IgD-negative memory B cell (primary cell): ENCODE measurements around the gene HORMAD2. TPM values are rescaled to one million over a fixed set of nuclear protein-coding genes. Genes with fewer than 3 reads are reported as not detected.

Source experiments
- H3K27ac Mint-ChIP-seq, 3 donors: one replicate each; pipeline ENCODE4 v1.8.0; 2020 to 2022; ENCODE audit warnings: mild to moderate bottlenecking in 3 of 3, mixed read lengths in 3 of 3, moderate library complexity in 1 of 3
- H3K27me3 Mint-ChIP-seq: one replicate; pipeline ENCODE4 v1.8.0; 2021; ENCODE audit warnings: mixed read lengths
- H3K36me3 Mint-ChIP-seq: one replicate; pipeline ENCODE4 v1.8.0; 2020; ENCODE audit warnings: mild to moderate bottlenecking, mixed read lengths
- H3K4me1 Mint-ChIP-seq, 3 donors: one replicate each; pipeline ENCODE4 v1.8.0; 2020 to 2022; ENCODE audit warnings: mixed read lengths in 3 of 3, mild to moderate bottlenecking in 1 of 3
- H3K4me3 Mint-ChIP-seq, 4 donors: one replicate each; pipeline ENCODE4 v1.8.0; 2020 to 2022; ENCODE audit warnings: mild to moderate bottlenecking in 4 of 4, mixed read lengths in 4 of 4, moderate library complexity in 3 of 4
- H3K9me3 Mint-ChIP-seq, 3 donors: one replicate each; pipeline ENCODE4 v1.8.0; 2020 to 2021; ENCODE audit warnings: mixed read lengths in 3 of 3, mild to moderate bottlenecking in 1 of 3
- polyA plus RNA-seq: library from polyadenylated mRNA; unstranded; fragments of 300-500 nt; fragmentation: Illumina TruSeq; gene quantifications from one replicate; pipeline ENCODE4 v1.2.3, GENCODE V29; 2021

HORMAD2 gene
- polyA plus RNA-seq, 1 donor from 2014 or later = not detected

GRCh38 chr22:30113494-30113893 is 33.2 kb downstream of the HORMAD2 start:
- H3K4me1 Mint-ChIP-seq = no peaks in the 10 kb centered on the region

GRCh38 chr22:30114361-30114760 is 34.1 kb downstream of the HORMAD2 start:
- no peak overlapping the region for H3K27ac Mint-ChIP-seq
- H3K36me3 Mint-ChIP-seq = no peaks in the 10 kb centered on the region
- H3K4me3 Mint-ChIP-seq = no peak overlapping the region
- H3K27me3 Mint-ChIP-seq = no peaks in the 10 kb centered on the region
- H3K9me3 Mint-ChIP-seq = no peaks in the 10 kb centered on the region
- no peaks in the 10 kb centered on the region for H3K4me1 Mint-ChIP-seq

More at GRCh38 chr22:30113494-30113893, 33.2 kb downstream of the HORMAD2 start:
- Mint-ChIP-seq H3K4me3 (no peak overlapping the region), H3K27ac (no peak overlapping the region), H3K36me3 (no peaks in the 10 kb centered on the region), H3K27me3 (peaks cover 1% of the 10 kb centered on the region), H3K9me3 (no peaks in the 10 kb centered on the region)

GRCh38 chr22:30115705-30116104 is 35.4 kb downstream of the HORMAD2 start:
- Mint-ChIP-seq H3K36me3 (no peaks in the 10 kb centered on the region), H3K9me3 (no peaks in the 10 kb centered on the region), H3K4me1 (no peaks in the 10 kb centered on the region), H3K27ac (no peak overlapping the region), H3K27me3 (peaks cover 1% of the 10 kb centered on the region), H3K4me3 (no peak overlapping the region)

GRCh38 chr22:30116362-30117117 is 36.3 kb downstream of the HORMAD2 start:
- peaks cover 3% of the 10 kb centered on the region for H3K27me3 Mint-ChIP-seq
- H3K4me3 Mint-ChIP-seq = no peak overlapping the region
- H3K36me3 Mint-ChIP-seq = no peaks in the 10 kb centered on the region
- H3K4me1 Mint-ChIP-seq = no peaks in the 10 kb centered on the region
- no peaks in the 10 kb centered on the region for H3K9me3 Mint-ChIP-seq
- no peak overlapping the region for H3K27ac Mint-ChIP-seq

- no peaks in the 10 kb centered on the region for H3K36me3 Mint-ChIP-seq
- no peak overlapping the region for H3K27ac Mint-ChIP-seq
- no peaks in the 10 kb centered on the region for H3K4me1 Mint-ChIP-seq
- no peaks in the 10 kb centered on the region for H3K9me3 Mint-ChIP-seq
- peaks cover 3% of the 10 kb centered on the region for H3K27me3 Mint-ChIP-seq
- H3K4me3 Mint-ChIP-seq = no peak overlapping the region
These were observed 37.0 kb downstream of the HORMAD2 start for GRCh38 chr22:30117256-30117655.

GRCh38 chr22:30118291-30118690 is 38.0 kb downstream of the HORMAD2 start:
- no peak overlapping the region for H3K27ac Mint-ChIP-seq
- H3K9me3 Mint-ChIP-seq = no peaks in the 10 kb centered on the region
- H3K4me3 Mint-ChIP-seq = no peak overlapping the region
- no peaks in the 10 kb centered on the region for H3K4me1 Mint-ChIP-seq
- peaks cover 3% of the 10 kb centered on the region for H3K27me3 Mint-ChIP-seq
- no peaks in the 10 kb centered on the region for H3K36me3 Mint-ChIP-seq

- H3K4me1 Mint-ChIP-seq = no peaks in the 10 kb centered on the region
- peaks cover 0 to 4% (median 2%) of the 10 kb centered on the region in 3 donors for H3K9me3 Mint-ChIP-seq
- no peaks in the 10 kb centered on the region for H3K36me3 Mint-ChIP-seq
- no peak overlapping the region for H3K4me3 Mint-ChIP-seq
- H3K27ac Mint-ChIP-seq = no peak overlapping the region
- peaks cover 5% of the 10 kb centered on the region for H3K27me3 Mint-ChIP-seq
These were observed 41.7 kb downstream of the HORMAD2 start for GRCh38 chr22:30121960-30122359.

GRCh38 chr22:30123463-30123862 is 43.2 kb downstream of the HORMAD2 start:
- Mint-ChIP-seq H3K27ac (no peak overlapping the region), H3K4me1 (no peaks in the 10 kb centered on the region), H3K36me3 (no peaks in the 10 kb centered on the region), H3K9me3 (peaks cover 0 to 4% (median 2%) of the 10 kb centered on the region in 3 donors), H3K4me3 (no peak overlapping the region), H3K27me3 (peaks cover 8% of the 10 kb centered on the region)

GRCh38 chr22:30127749-30128166 is 47.5 kb downstream of the HORMAD2 start:
- Mint-ChIP-seq H3K27ac (peak overlapping the region in 1 of 3 donors; percentile 36), H3K36me3 (no peaks in the 10 kb centered on the region), H3K27me3 (peaks cover 6% of the 10 kb centered on the region), H3K4me3 (no peak overlapping the region), H3K9me3 (peaks cover 0 to 4% (median 2%) of the 10 kb centered on the region in 3 donors), H3K4me1 (no peaks in the 10 kb centered on the region)

GRCh38 chr22:30128511-30128910 is 48.2 kb downstream of the HORMAD2 start:
- H3K27me3 Mint-ChIP-seq = peaks cover 6% of the 10 kb centered on the region
- no peaks in the 10 kb centered on the region for H3K4me1 Mint-ChIP-seq
- peaks cover 0 to 4% (median 2%) of the 10 kb centered on the region in 3 donors for H3K9me3 Mint-ChIP-seq
- no peaks in the 10 kb centered on the region for H3K36me3 Mint-ChIP-seq
- H3K27ac Mint-ChIP-seq = no peak overlapping the region
- no peak overlapping the region for H3K4me3 Mint-ChIP-seq

- Mint-ChIP-seq H3K9me3 (peaks cover 0 to 3% (median 2%) of the 10 kb centered on the region in 3 donors), H3K36me3 (no peaks in the 10 kb centered on the region), H3K4me3 (no peak overlapping the region), H3K4me1 (no peaks in the 10 kb centered on the region), H3K27me3 (peaks cover 6% of the 10 kb centered on the region), H3K27ac (no peak overlapping the region)
These were observed 49.4 kb downstream of the HORMAD2 start for GRCh38 chr22:30129636-30130035.

GRCh38 chr22:30132290-30132996 is 52.2 kb downstream of the HORMAD2 start:
- Mint-ChIP-seq H3K27ac (no peak overlapping the region), H3K27me3 (peaks cover 3% of the 10 kb centered on the region), H3K4me3 (no peak overlapping the region), H3K36me3 (no peaks in the 10 kb centered on the region), H3K9me3 (no peaks in the 10 kb centered on the region), H3K4me1 (no peaks in the 10 kb centered on the region)

- H3K27me3 Mint-ChIP-seq = peaks cover 12% of the 10 kb centered on the region
- peaks cover 8 to 25% (median 19%) of the 10 kb centered on the region in 3 donors for H3K9me3 Mint-ChIP-seq
- H3K36me3 Mint-ChIP-seq = no peaks in the 10 kb centered on the region
- H3K4me1 Mint-ChIP-seq = no peaks in the 10 kb centered on the region
- no peak overlapping the region for H3K4me3 Mint-ChIP-seq
- no peak overlapping the region for H3K27ac Mint-ChIP-seq
These were observed 60.1 kb downstream of the HORMAD2 start for GRCh38 chr22:30140414-30140813.

- Mint-ChIP-seq H3K9me3 (peaks cover 8 to 25% (median 19%) of the 10 kb centered on the region in 3 donors), H3K27ac (peak overlapping the region in 1 of 3 donors; percentile 20), H3K36me3 (no peaks in the 10 kb centered on the region), H3K4me1 (no peaks in the 10 kb centered on the region), H3K4me3 (no peak overlapping the region), H3K27me3 (peaks cover 20% of the 10 kb centered on the region)
These were observed 63.0 kb downstream of the HORMAD2 start for GRCh38 chr22:30143265-30143664.

GRCh38 chr22:30144391-30144790 is 64.1 kb downstream of the HORMAD2 start:
- H3K27ac Mint-ChIP-seq = no peak overlapping the region
- peaks cover 8 to 24% (median 19%) of the 10 kb centered on the region in 3 donors for H3K9me3 Mint-ChIP-seq
- H3K4me1 Mint-ChIP-seq = no peaks in the 10 kb centered on the region
- no peaks in the 10 kb centered on the region for H3K36me3 Mint-ChIP-seq
- H3K4me3 Mint-ChIP-seq = no peak overlapping the region
- peaks cover 22% of the 10 kb centered on the region for H3K27me3 Mint-ChIP-seq
